ENCODE measurements around the gene SPTBN1.

DNA sequence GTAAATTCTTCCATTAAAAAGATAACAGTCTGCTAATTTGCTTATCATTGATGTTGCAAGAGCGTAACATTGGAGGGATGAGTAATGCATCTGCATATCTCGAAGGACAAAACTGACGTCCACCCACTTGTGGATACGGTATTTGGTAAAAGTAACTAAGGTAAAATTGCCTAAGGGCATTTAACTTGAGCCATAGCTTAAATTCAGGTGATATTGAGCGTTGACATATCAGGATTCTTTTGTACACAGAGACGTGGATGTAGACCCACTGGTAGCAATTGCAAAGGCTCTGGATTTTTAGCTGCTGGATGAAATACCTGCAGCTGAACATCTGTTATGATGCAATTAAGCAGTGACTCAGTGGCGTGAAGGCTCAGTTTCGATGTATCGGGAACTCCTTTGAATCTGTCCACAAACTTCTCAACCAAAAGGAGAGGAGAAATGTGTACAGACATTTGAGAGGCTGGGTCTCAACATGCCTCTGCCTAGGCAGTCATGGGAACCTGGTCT lies 119.3 kb downstream of the SPTBN1 start:
- TF ChIP-seq GATA2 (IDR thresholded peaks at IDR 0.05; ENCODE audit: low read depth, low read length) (no peak), GATA3 (IDR thresholded peaks at IDR 0.05; ENCODE audit: low read depth, low read length) (no peak)

Measured in SH-SY5Y (cell line).